ENCODE data around the gene R3HDM2. TPM values are rescaled to one million over a fixed set of nuclear protein-coding genes. Genes with fewer than 3 reads are reported as not detected.

The R3HDM2 gene
- total RNA-seq, 1 donor from 2014 or later: 19.2 TPM

GRCh38 chr12:57207731-57208630 lies 222.9 kb downstream of the R3HDM2 start:
- no peaks in the 10 kb centered on the region for H3K4me1 ChIP-seq (ENCODE audit: insufficient read depth, low read length)
- H2AFZ ChIP-seq (ENCODE audit: low read depth, low read length): no peak overlapping the region
- H3K27me3 Mint-ChIP-seq (ENCODE audit: low read depth, unreplicated experiment): no peaks in the 10 kb centered on the region
- no peak overlapping the region for H3K27ac Mint-ChIP-seq (ENCODE audit: unreplicated experiment)
- H3K79me2 ChIP-seq (ENCODE audit: insufficient read depth, low read length): no peaks in the 10 kb centered on the region
- no peak for FAIRE-seq
- H3K4me3 ChIP-seq (ENCODE audit: insufficient read depth, low read depth, low read length): no peak overlapping the region
- H3K9ac ChIP-seq (ENCODE audit: low read length): no peak overlapping the region
- DNase-seq (ENCODE audit: low read depth): no peak
- no peaks in the 10 kb centered on the region for H3K27me3 ChIP-seq (ENCODE audit: insufficient read depth, low read length)
- H3K4me3 Mint-ChIP-seq (ENCODE audit: unreplicated experiment): no peak overlapping the region
- H3K27ac ChIP-seq (ENCODE audit: low read depth, low read length): no peak overlapping the region
- no peaks in the 10 kb centered on the region for H3K9me3 ChIP-seq (ENCODE audit: insufficient read depth, low read depth, low read length)
- TF ChIP-seq CTCF (IDR thresholded peaks at IDR 0.05; ENCODE audit: insufficient read depth, low read depth, low read length) (no peak), EZH2 (IDR thresholded peaks at IDR 0.05; ENCODE audit: insufficient read depth, low read length) (no peak)
- H3K4me2 ChIP-seq (ENCODE audit: low read length): no peak overlapping the region
- H4K20me1 ChIP-seq (ENCODE audit: insufficient read depth, low read length): peaks cover 66% of the 10 kb centered on the region
- no peaks in the 10 kb centered on the region for H3K9me3 Mint-ChIP-seq (ENCODE audit: unreplicated experiment)
- H3K36me3 Mint-ChIP-seq (ENCODE audit: low read depth, unreplicated experiment): peaks cover 25% of the 10 kb centered on the region
- H3K36me3 ChIP-seq (ENCODE audit: insufficient read depth, low read length): peaks cover 12% of the 10 kb centered on the region
- H3K4me1 Mint-ChIP-seq (ENCODE audit: low read depth, unreplicated experiment): peaks cover 1% of the 10 kb centered on the region

- no peak for DNase-seq (ENCODE audit: low read depth)
- H3K4me1 ChIP-seq (ENCODE audit: insufficient read depth, low read length): no peaks in the 10 kb centered on the region
- H3K9ac ChIP-seq (ENCODE audit: low read length): no peak overlapping the region
- no peak overlapping the region for H3K4me3 ChIP-seq (ENCODE audit: insufficient read depth, low read depth, low read length)
- H3K36me3 Mint-ChIP-seq (ENCODE audit: low read depth, unreplicated experiment): peaks cover 32% of the 10 kb centered on the region
- H3K4me1 Mint-ChIP-seq (ENCODE audit: low read depth, unreplicated experiment): no peaks in the 10 kb centered on the region
- no peaks in the 10 kb centered on the region for H3K27me3 Mint-ChIP-seq (ENCODE audit: low read depth, unreplicated experiment)
- H3K27ac ChIP-seq (ENCODE audit: low read depth, low read length): no peak overlapping the region
- H3K9me3 ChIP-seq (ENCODE audit: insufficient read depth, low read depth, low read length): no peaks in the 10 kb centered on the region
- H3K4me3 Mint-ChIP-seq (ENCODE audit: unreplicated experiment): no peak overlapping the region
- no peaks in the 10 kb centered on the region for H3K27me3 ChIP-seq (ENCODE audit: insufficient read depth, low read length)
- no peaks in the 10 kb centered on the region for H3K9me3 Mint-ChIP-seq (ENCODE audit: unreplicated experiment)
- H3K27ac Mint-ChIP-seq (ENCODE audit: unreplicated experiment): no peak overlapping the region
- no peak for TF ChIP-seq EZH2 (IDR thresholded peaks at IDR 0.05; ENCODE audit: insufficient read depth, low read length)
- TF ChIP-seq CTCF (IDR thresholded peaks at IDR 0.05; ENCODE audit: insufficient read depth, low read depth, low read length): no peak
- no peak overlapping the region for H2AFZ ChIP-seq (ENCODE audit: low read depth, low read length)
- no peak for FAIRE-seq
- H3K4me2 ChIP-seq (ENCODE audit: low read length): no peak overlapping the region
- H3K36me3 ChIP-seq (ENCODE audit: insufficient read depth, low read length): peaks cover 15% of the 10 kb centered on the region
- peaks cover 49% of the 10 kb centered on the region for H4K20me1 ChIP-seq (ENCODE audit: insufficient read depth, low read length)
- no peaks in the 10 kb centered on the region for H3K79me2 ChIP-seq (ENCODE audit: insufficient read depth, low read length)
These were observed 224.9 kb downstream of the R3HDM2 start for GRCh38 chr12:57205931-57206330.

- H3K79me2 ChIP-seq (ENCODE audit: insufficient read depth, low read length): no peaks in the 10 kb centered on the region
- H3K27ac ChIP-seq (ENCODE audit: low read depth, low read length): no peak overlapping the region
- peaks cover 46% of the 10 kb centered on the region for H4K20me1 ChIP-seq (ENCODE audit: insufficient read depth, low read length)
- Mint-ChIP-seq H3K9me3 (ENCODE audit: unreplicated experiment) (no peaks in the 10 kb centered on the region), H3K27me3 (ENCODE audit: low read depth, unreplicated experiment) (no peaks in the 10 kb centered on the region), H3K4me1 (ENCODE audit: low read depth, unreplicated experiment) (no peaks in the 10 kb centered on the region), H3K27ac (ENCODE audit: unreplicated experiment) (no peak overlapping the region), H3K4me3 (ENCODE audit: unreplicated experiment) (no peak overlapping the region), H3K36me3 (ENCODE audit: low read depth, unreplicated experiment) (peaks cover 31% of the 10 kb centered on the region)
- no peaks in the 10 kb centered on the region for H3K9me3 ChIP-seq (ENCODE audit: insufficient read depth, low read depth, low read length)
- H3K27me3 ChIP-seq (ENCODE audit: insufficient read depth, low read length): no peaks in the 10 kb centered on the region
- no peak for DNase-seq (ENCODE audit: low read depth)
- H3K36me3 ChIP-seq (ENCODE audit: insufficient read depth, low read length): peaks cover 15% of the 10 kb centered on the region
- H3K9ac ChIP-seq (ENCODE audit: low read length): no peak overlapping the region
- TF ChIP-seq CTCF (IDR thresholded peaks at IDR 0.05; ENCODE audit: insufficient read depth, low read depth, low read length): no peak
- TF ChIP-seq EZH2 (IDR thresholded peaks at IDR 0.05; ENCODE audit: insufficient read depth, low read length): no peak
- H3K4me1 ChIP-seq (ENCODE audit: insufficient read depth, low read length): no peaks in the 10 kb centered on the region
- no peak overlapping the region for H2AFZ ChIP-seq (ENCODE audit: low read depth, low read length)
- no peak for FAIRE-seq
- no peak overlapping the region for H3K4me3 ChIP-seq (ENCODE audit: insufficient read depth, low read depth, low read length)
- no peak overlapping the region for H3K4me2 ChIP-seq (ENCODE audit: low read length)
These were observed 225.7 kb downstream of the R3HDM2 start for GRCh38 chr12:57205186-57205585.

Data from astrocyte (in vitro differentiated cells and primary cell).